ENCODE data around the gene CSRP2.

GRCh38 chr12:76901628-76902380, 23.0 kb upstream of the CSRP2 start:
- TF ChIP-seq CEBPB (IDR thresholded peaks at IDR 0.05; ENCODE audit: low read depth) (no peak), EZH2 (IDR thresholded peaks at IDR 0.05) (no peak), CTCF (IDR thresholded peaks at IDR 0.05 in 2 of 3, conservative IDR thresholded peaks at IDR 0.05 in 1 of 3; ENCODE audit: borderline replicate concordance in 1 of 3, insufficient read depth in 1 of 3, low read depth in 2 of 3, low read length in 2 of 3) (no peak), RAD21 (IDR thresholded peaks at IDR 0.05; ENCODE audit: low read depth) (no peak), EZH2phosphoT487 (IDR thresholded peaks at IDR 0.05; ENCODE audit: borderline replicate concordance) (no peak)

Data from HCT116 (cell line).